ENCODE results near the gene SENP5.

The SENP5 gene

GRCh38 chr3:196965112-196965803 lies 97.5 kb downstream of the SENP5 start:
- H3K9ac ChIP-seq (ENCODE audit: low read depth, low read length): no peak overlapping the region
- H3K4me3 ChIP-seq (ENCODE audit: low read length): no peak overlapping the region
- H3K27ac ChIP-seq (ENCODE audit: low read length): no peak overlapping the region
- no peaks in the 10 kb centered on the region for H3K36me3 ChIP-seq (ENCODE audit: insufficient read depth, low read depth, low read length)
- no peaks in the 10 kb centered on the region; the same call in 1 of the 2 replicates for H3K4me1 ChIP-seq (ENCODE audit: insufficient read depth, low read length)
- peaks cover 82% of the 10 kb centered on the region for H3K27me3 ChIP-seq (ENCODE audit: insufficient read depth, low read length)
- H3K9me3 ChIP-seq (ENCODE audit: insufficient read depth, low read depth, low read length): no peaks in the 10 kb centered on the region

- H3K4me3 ChIP-seq (ENCODE audit: low read length): no peak overlapping the region
- H3K9me3 ChIP-seq (ENCODE audit: insufficient read depth, low read depth, low read length): no peaks in the 10 kb centered on the region
- H3K36me3 ChIP-seq (ENCODE audit: insufficient read depth, low read depth, low read length): no peaks in the 10 kb centered on the region
- no peaks in the 10 kb centered on the region; the same call in 1 of the 2 replicates for H3K4me1 ChIP-seq (ENCODE audit: insufficient read depth, low read length)
- no peak overlapping the region for H3K27ac ChIP-seq (ENCODE audit: low read length)
- no peak overlapping the region for H3K9ac ChIP-seq (ENCODE audit: low read depth, low read length)
- peaks cover 85% of the 10 kb centered on the region for H3K27me3 ChIP-seq (ENCODE audit: insufficient read depth, low read length)
Observed at GRCh38 chr3:196965804-196966173, 98.1 kb downstream of the SENP5 start.

- peak overlapping the region; percentile 50 for H3K4me3 ChIP-seq (ENCODE audit: low read length)
Observed at GRCh38 chr3:196966526-196967401, 99.0 kb downstream of the SENP5 start.

GRCh38 chr3:196967412-196968232 lies 99.9 kb downstream of the SENP5 start:
- Histone ChIP-seq H3K4me1 (ENCODE audit: insufficient read depth, low read length) (no peaks in the 10 kb centered on the region; the same call in 1 of the 2 replicates), H3K4me3 (ENCODE audit: low read length) (peak overlapping the region; percentile 54), H3K27ac (ENCODE audit: low read length) (no peak overlapping the region), H3K9me3 (ENCODE audit: insufficient read depth, low read depth, low read length) (peaks cover 5% of the 10 kb centered on the region), H3K36me3 (ENCODE audit: insufficient read depth, low read depth, low read length) (no peaks in the 10 kb centered on the region), H3K27me3 (ENCODE audit: insufficient read depth, low read length) (peaks cover 80% of the 10 kb centered on the region), H3K9ac (ENCODE audit: low read depth, low read length) (no peak overlapping the region)

More at GRCh38 chr3:196966526-196967401, 99.0 kb downstream of the SENP5 start:
- Histone ChIP-seq H3K36me3 (ENCODE audit: insufficient read depth, low read depth, low read length) (no peaks in the 10 kb centered on the region), H3K27me3 (ENCODE audit: insufficient read depth, low read length) (peaks cover 85% of the 10 kb centered on the region), H3K27ac (ENCODE audit: low read length) (no peak overlapping the region), H3K9ac (ENCODE audit: low read depth, low read length) (no peak overlapping the region), H3K4me1 (ENCODE audit: insufficient read depth, low read length) (no peaks in the 10 kb centered on the region; the same call in 1 of the 2 replicates), H3K9me3 (ENCODE audit: insufficient read depth, low read depth, low read length) (peaks cover 5% of the 10 kb centered on the region)

GRCh38 chr3:196968233-196969133 lies 100.8 kb downstream of the SENP5 start, which contains the start of gene PIGZ:
PIGZ (minus strand) TSS chr3:196968833; CDS start chr3:196952031, 16,802 bp downstream.
- peaks cover 5% of the 10 kb centered on the region for H3K9me3 ChIP-seq (ENCODE audit: insufficient read depth, low read depth, low read length)
- no peak within 1 kb of the TSS for H3K27ac ChIP-seq (ENCODE audit: low read length)
- H3K9ac ChIP-seq (ENCODE audit: low read depth, low read length): no peak within 1 kb of the TSS
- H3K36me3 ChIP-seq (ENCODE audit: insufficient read depth, low read depth, low read length): no peaks in the 10 kb centered on the region
- H3K4me3 ChIP-seq (ENCODE audit: low read length): peak within 1 kb of the TSS; percentile 58
- peaks cover 77% of the 10 kb centered on the region for H3K27me3 ChIP-seq (ENCODE audit: insufficient read depth, low read length)
- H3K4me1 ChIP-seq (ENCODE audit: insufficient read depth, low read length): no peaks in the 10 kb centered on the region; the same call in 1 of the 2 replicates

- H3K9me3 ChIP-seq (ENCODE audit: insufficient read depth, low read depth, low read length): peaks cover 5% of the 10 kb centered on the region
- H3K9ac ChIP-seq (ENCODE audit: low read depth, low read length): no peak overlapping the region
- no peak overlapping the region for H3K27ac ChIP-seq (ENCODE audit: low read length)
- peaks cover 75% of the 10 kb centered on the region for H3K27me3 ChIP-seq (ENCODE audit: insufficient read depth, low read length)
- peak overlapping the region; percentile 58 for H3K4me3 ChIP-seq (ENCODE audit: low read length)
- H3K4me1 ChIP-seq (ENCODE audit: insufficient read depth, low read length): no peaks in the 10 kb centered on the region; the same call in 1 of the 2 replicates
- no peaks in the 10 kb centered on the region for H3K36me3 ChIP-seq (ENCODE audit: insufficient read depth, low read depth, low read length)
Observed at GRCh38 chr3:196969134-196969659, 101.5 kb downstream of the SENP5 start.

- H3K27me3 ChIP-seq (ENCODE audit: insufficient read depth, low read length): peaks cover 68% of the 10 kb centered on the region
- no peak overlapping the region for H3K9ac ChIP-seq (ENCODE audit: low read depth, low read length)
- peaks cover 5% of the 10 kb centered on the region for H3K9me3 ChIP-seq (ENCODE audit: insufficient read depth, low read depth, low read length)
- H3K4me3 ChIP-seq (ENCODE audit: low read length): peak overlapping the region; percentile 58; the same call in 1 of the 2 replicates
- no peak overlapping the region for H3K27ac ChIP-seq (ENCODE audit: low read length)
- H3K4me1 ChIP-seq (ENCODE audit: insufficient read depth, low read length): no peaks in the 10 kb centered on the region; the same call in 1 of the 2 replicates
- no peaks in the 10 kb centered on the region for H3K36me3 ChIP-seq (ENCODE audit: insufficient read depth, low read depth, low read length)
Observed at GRCh38 chr3:196969660-196970546, 102.2 kb downstream of the SENP5 start.

GRCh38 chr3:196970547-196971093 lies 102.9 kb downstream of the SENP5 start:
- peaks cover 5% of the 10 kb centered on the region for H3K9me3 ChIP-seq (ENCODE audit: insufficient read depth, low read depth, low read length)
- no peak overlapping the region for H3K4me3 ChIP-seq (ENCODE audit: low read length)
- no peak overlapping the region for H3K27ac ChIP-seq (ENCODE audit: low read length)
- no peak overlapping the region for H3K9ac ChIP-seq (ENCODE audit: low read depth, low read length)
- no peaks in the 10 kb centered on the region for H3K36me3 ChIP-seq (ENCODE audit: insufficient read depth, low read depth, low read length)
- peaks cover 60% of the 10 kb centered on the region for H3K27me3 ChIP-seq (ENCODE audit: insufficient read depth, low read length)
- no peaks in the 10 kb centered on the region; the same call in 1 of the 2 replicates for H3K4me1 ChIP-seq (ENCODE audit: insufficient read depth, low read length)

- H3K9ac ChIP-seq (ENCODE audit: low read depth, low read length): no peak overlapping the region
- H3K27ac ChIP-seq (ENCODE audit: low read length): no peak overlapping the region
- peaks cover 55% of the 10 kb centered on the region for H3K27me3 ChIP-seq (ENCODE audit: insufficient read depth, low read length)
- no peaks in the 10 kb centered on the region for H3K36me3 ChIP-seq (ENCODE audit: insufficient read depth, low read depth, low read length)
- H3K4me3 ChIP-seq (ENCODE audit: low read length): no peak overlapping the region
- H3K4me1 ChIP-seq (ENCODE audit: insufficient read depth, low read length): no peaks in the 10 kb centered on the region; the same call in 1 of the 2 replicates
- peaks cover 5% of the 10 kb centered on the region for H3K9me3 ChIP-seq (ENCODE audit: insufficient read depth, low read depth, low read length)
Observed at GRCh38 chr3:196971094-196971698, 103.5 kb downstream of the SENP5 start.

All from iPS-20b (cell line).